Stimulated activated naive CD8-positive, alpha-beta T cell treated with anti-CD3 and anti-CD28 coated beads, Interleukin-15, Interleukin-2, amounts not matched to agents 100 U/mL and 50 U/mL, for 24 hours (primary cell): ENCODE results near the gene IL21R.

Experiments
- ATAC-seq: fragments of 150-1000 bp; cut with Tn5 transposase; one replicate; pipeline ENCODE4 v1.10.0; 2021
- DNase-seq: peaks from one replicate; pipeline ENCODE4 v3.0.0; 2021

The IL21R gene

GRCh38 chr16:27489421-27489820, 87.4 kb downstream of the IL21R start:
- DNase-seq: no peak
- no peak for ATAC-seq

GRCh38 chr16:27489906-27490305, 87.9 kb downstream of the IL21R start:
- no peak for ATAC-seq
- DNase-seq: no peak

GRCh38 chr16:27491894-27492587, 90.1 kb downstream of the IL21R start:
- ATAC-seq: no peak
- DNase-seq: no peak

- ATAC-seq: no peak
- DNase-seq: no peak
These were observed 90.6 kb downstream of the IL21R start for GRCh38 chr16:27492588-27492979.

- DNase-seq (no peak), ATAC-seq (no peak)
These were observed 93.2 kb downstream of the IL21R start for GRCh38 chr16:27495191-27495590.

GRCh38 chr16:27498031-27498825, 96.3 kb downstream of the IL21R start:
- no peak for ATAC-seq
- DNase-seq: no peak

- no peak for DNase-seq
- ATAC-seq: no peak
These were observed 97.1 kb downstream of the IL21R start for GRCh38 chr16:27498916-27499658.

GRCh38 chr16:27499659-27500055, 97.7 kb downstream of the IL21R start:
- DNase-seq (no peak), ATAC-seq (no peak)

GRCh38 chr16:27500801-27501200, 98.8 kb downstream of the IL21R start:
- no peak for ATAC-seq
- no peak for DNase-seq
